GM12864 (cell line): ENCODE measurements around the gene ARHGAP19.

ENCODE experiments used
- DNase-seq: peaks from one replicate; pipeline ENCODE4 v3.0.0-alpha.2; 2011; ENCODE audit warnings: low read depth
- H3K4me3 ChIP-seq: 2 replicates; pipeline ENCODE4 v1.5.1; 2011; ENCODE audit warnings: mild to moderate bottlenecking, low read depth, low read length, control low read depth
- CTCF ChIP-seq: IDR thresholded peaks from 2 replicates; pipeline ENCODE4 v1.5.1; 2011; ENCODE audit warnings: low read depth, mild to moderate bottlenecking, moderate library complexity, low read length, control low read depth, inconsistent platforms; ENCODE audit errors: missing control alignments

ARHGAP19 gene

GRCh38 chr10:97250952-97251351, 41.5 kb downstream of the ARHGAP19 start:
- H3K4me3 ChIP-seq: no peak overlapping the region
- no peak for TF ChIP-seq CTCF

GRCh38 chr10:97243836-97244235, 48.6 kb downstream of the ARHGAP19 start:
- no peak for DNase-seq
- H3K4me3 ChIP-seq: no peak overlapping the region
- TF ChIP-seq CTCF: no peak

More at GRCh38 chr10:97250952-97251351, 41.5 kb downstream of the ARHGAP19 start:
- DNase-seq: no peak

GRCh38 chr10:97238855-97239254, 53.6 kb downstream of the ARHGAP19 start:
- no peak for TF ChIP-seq CTCF
- H3K4me3 ChIP-seq: no peak overlapping the region
- no peak for DNase-seq

GRCh38 chr10:97235353-97235752, 57.1 kb downstream of the ARHGAP19 start:
- no peak overlapping the region for H3K4me3 ChIP-seq
- TF ChIP-seq CTCF: no peak
- DNase-seq: no peak

GRCh38 chr10:97234400-97234799, 58.0 kb downstream of the ARHGAP19 start:
- TF ChIP-seq CTCF: peak; percentile 47
- DNase-seq: no peak
- no peak overlapping the region for H3K4me3 ChIP-seq

- no peak overlapping the region for H3K4me3 ChIP-seq
- TF ChIP-seq CTCF: no peak
- DNase-seq: no peak
Observed at GRCh38 chr10:97230146-97230545, 62.3 kb downstream of the ARHGAP19 start.

- H3K4me3 ChIP-seq: no peak overlapping the region
- no peak for TF ChIP-seq CTCF
- no peak for DNase-seq
Observed at GRCh38 chr10:97229322-97230015, 63.0 kb downstream of the ARHGAP19 start.
